Aorta (tissue), 5 donors: ENCODE results near the gene JUNB. TPM values are rescaled to one million over a fixed set of nuclear protein-coding genes. Genes with fewer than 3 reads are reported as not detected.

Experiments used
- ATAC-seq: fragments of 200-7000 bp; cut with Tn5 transposase; one replicate; pipeline ENCODE4 v1.9.1; 2022; ENCODE audit warnings: moderate library complexity; ENCODE audit not compliant: low FRiP score
- DNase-seq, 2 donors: peaks; one replicate each; pipeline ENCODE4 v3.0.0-alpha.2; 2020
- H3K27ac ChIP-seq, 2 donors: one replicate each; pipeline ENCODE4 v1.5.1; 2013; ENCODE audit warnings: low read length in 2 of 2, mild to moderate bottlenecking in 2 of 2, moderate library complexity in 2 of 2, control low read depth in 1 of 2, inconsistent platforms in 1 of 2, low read depth in 1 of 2
- H3K27me3 ChIP-seq, 2 donors: one replicate each; pipeline ENCODE4 v1.6.1; 2013; ENCODE audit warnings: control low read depth in 1 of 2, low read length in 1 of 2, mild to moderate bottlenecking in 1 of 2, moderate library complexity in 1 of 2; ENCODE audit not compliant: insufficient read depth in 2 of 2, control insufficient read depth in 1 of 2
- H3K36me3 ChIP-seq, 2 donors: one replicate each; pipeline ENCODE4 v1.6.1; 2013; ENCODE audit warnings: control low read depth in 1 of 2, low read length in 1 of 2, mild to moderate bottlenecking in 1 of 2; ENCODE audit not compliant: insufficient read depth in 2 of 2, control insufficient read depth in 1 of 2
- H3K4me1 ChIP-seq, 2 donors: one replicate each; pipeline ENCODE4 v1.6.1; 2013; ENCODE audit warnings: low read length in 2 of 2, control low read depth in 1 of 2, mild to moderate bottlenecking in 1 of 2, moderate library complexity in 1 of 2; ENCODE audit not compliant: insufficient read depth in 2 of 2, control insufficient read depth in 1 of 2
- H3K4me3 ChIP-seq, 2 donors: one replicate each; pipeline ENCODE4 v1.5.1; 2013; ENCODE audit warnings: low read length in 2 of 2, control low read depth in 1 of 2, mild to moderate bottlenecking in 1 of 2
- H3K9me3 ChIP-seq: one replicate; pipeline ENCODE4 v1.6.1; 2013; ENCODE audit warnings: mild to moderate bottlenecking, low read length; ENCODE audit not compliant: control insufficient read depth
- WGBS, 2 donors: extraction: QIAGEN DNeasy Blood & Tissue Kit; methylation state at CpG; one replicate each; pipeline ENCODE4 v1.1.7; 2013; 5-methylcytosine and 5-hydroxymethylcytosine counted together
- intact Hi-C, 2 donors: fragments of 100-400 bp; cut with DNase I; formaldehyde crosslinking; loops; one replicate each; pipeline versions ENCODE4 v1.14.2 to v1.15.0; 2022
- long read RNA-seq, 2 donors: library from polyadenylated mRNA; unstranded; transcript quantifications; one replicate each; pipeline ENCODE4 v2.0.0, GENCODE V29; 2020 to 2021
- polyA plus RNA-seq, 2 donors: library from polyadenylated mRNA; stranded (reverse); fragments of 200-250 nt; gene quantifications; one replicate each; pipeline ENCODE4 v1.2.3, GENCODE V29; 2013
- total RNA-seq, 2 donors: library from RNA; stranded (reverse); fragmentation: NEBNext Ultra II Directional; extraction: Animal tissue kit (Norgen Biotek cat#: 25700); gene quantifications; one replicate each; pipeline ENCODE4 v1.2.1, GENCODE V29; 2021
- donor health status: healthy with polysubstance abuse.
- donor health status: Bipolar disorder and iron deficiency.
- donor health status: DM: no; HTN: no; CAD: no.
- donor health status: DM: no; HTN: no; CAD: no.
- donor health status: DM: yes; HTN: yes; CAD: no.

Gene JUNB
- total RNA-seq (100 to 1,000 TPM; 250 to 609 TPM), polyA plus RNA-seq (100 to 1,000 TPM in 1 of 2 donors, 10 to 100 TPM in 1; 97.0 to 623 TPM)
- long read RNA-seq, donor 1, transcript JUNB-201 (1 exons, 1,820 nt), result major isoform, 5,648 of 5,649 reads
- long read RNA-seq, donor 1, partial matches to known transcripts, result 0 of 5,649 reads
- long read RNA-seq, donor 1, other reads (novel, unspliced or antisense), result 1 of 5,649 reads
- long read RNA-seq, donor 2, transcript JUNB-201 (1 exons, 1,820 nt), result major isoform, 352 of 352 reads
- long read RNA-seq, donor 2, partial matches to known transcripts, result 0 of 352 reads
- long read RNA-seq, donor 2, other reads (novel, unspliced or antisense), result 0 of 352 reads

GRCh38 chr19:12791345-12792050 lies at the start of gene JUNB:
Gene JUNB (plus strand): TSS chr19:12791486. CDS start chr19:12791772, 286 bp downstream.
- Histone ChIP-seq H3K27me3 (peaks cover 0 to 4% of the 10 kb centered on the region in 2 donors), H3K9me3 (no peaks in the 10 kb centered on the region), H3K36me3 (no peaks in the 10 kb centered on the region), H3K4me1 (no peaks in the 10 kb centered on the region), H3K4me3 (peak within 1 kb of the TSS; percentile 70 to 73), H3K27ac (peak within 1 kb of the TSS; percentile 88 to 96)
- ATAC-seq, result peak; percentile 79
- WGBS, 2 donors, result 0% methylated on average over 65 to 73 of the region's 73 CpGs
- intact Hi-C loops, result loop anchor here (5.0 to 10.0 kb wide), 3 partner anchors 361 to 1254 kb away; partner anchors contain the start of genes CNN1 (in 1 of the 2), IER2 (in 1 of the 2) and STX10 (in 1 of the 2)
- DNase-seq, result peak; percentile 99

DNA sequence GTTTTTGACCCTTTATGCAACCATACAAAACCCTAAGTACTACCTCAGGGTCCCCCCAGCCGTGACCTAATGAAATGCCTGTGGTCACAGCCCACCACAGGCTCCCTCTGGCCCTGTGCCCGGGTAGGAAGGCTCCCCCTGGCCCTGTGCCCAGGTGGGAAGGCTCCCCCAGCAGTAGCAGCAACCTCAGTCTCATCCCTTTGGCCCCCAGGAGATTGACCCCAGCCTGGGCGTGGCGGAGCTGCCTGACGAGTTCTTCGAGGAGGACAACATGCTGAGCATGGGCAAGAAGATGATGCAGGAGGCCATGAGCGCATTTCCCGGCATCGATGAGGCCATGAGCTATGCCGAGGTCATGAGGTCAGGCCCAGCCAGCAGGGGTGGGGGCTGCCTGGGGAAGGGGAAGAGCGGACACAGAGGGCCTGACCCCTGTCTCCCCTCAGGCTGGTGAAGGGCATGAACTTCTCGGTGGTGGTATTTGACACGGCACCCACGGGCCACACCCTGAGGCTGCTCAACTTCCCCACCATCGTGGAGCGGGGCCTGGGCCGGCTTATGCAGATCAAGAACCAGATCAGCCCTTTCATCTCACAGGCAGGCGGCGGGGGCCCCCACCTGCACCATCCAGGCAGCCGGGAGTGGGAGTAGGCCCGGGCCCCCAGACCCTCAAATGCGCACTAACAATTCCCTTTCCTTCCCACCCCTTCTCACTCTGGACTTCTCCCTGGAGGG lies 46.0 kb upstream of the JUNB start:
- no peaks in the 10 kb centered on the region for H3K9me3 ChIP-seq
- H3K27me3 ChIP-seq, result no peaks in the 10 kb centered on the region
- H3K4me3 ChIP-seq, result no peak overlapping the region
- no peak for DNase-seq
- WGBS, 2 donors, result 81 to 82% methylated on average over 22 of the region's 22 CpGs
- no peak overlapping the region for H3K27ac ChIP-seq
- intact Hi-C loops, result no loop called here
- H3K36me3 ChIP-seq, result peaks cover 6 to 8% of the 10 kb centered on the region in 2 donors
- H3K4me1 ChIP-seq, result no peaks in the 10 kb centered on the region
- ATAC-seq, result no peak

- whole genome bisulfite sequencing, 2 donors, result 57 to 71% methylated on average over 6 of the region's 6 CpGs
- DNase-seq (no peak), ATAC-seq (no peak)
- H3K4me1 ChIP-seq, result no peaks in the 10 kb centered on the region
- no peaks in the 10 kb centered on the region for H3K27me3 ChIP-seq
- no peak overlapping the region for H3K4me3 ChIP-seq
- intact Hi-C loops, result no loop called here
- no peak overlapping the region for H3K27ac ChIP-seq
- H3K36me3 ChIP-seq, result peaks cover 6 to 8% of the 10 kb centered on the region in 2 donors
- no peaks in the 10 kb centered on the region for H3K9me3 ChIP-seq
Observed at GRCh38 chr19:12748489-12748888, 42.8 kb upstream of the JUNB start.

GRCh38 chr19:12749938-12750521 lies 41.3 kb upstream of the JUNB start:
- no peak for ATAC-seq
- no peak for DNase-seq

DNA sequence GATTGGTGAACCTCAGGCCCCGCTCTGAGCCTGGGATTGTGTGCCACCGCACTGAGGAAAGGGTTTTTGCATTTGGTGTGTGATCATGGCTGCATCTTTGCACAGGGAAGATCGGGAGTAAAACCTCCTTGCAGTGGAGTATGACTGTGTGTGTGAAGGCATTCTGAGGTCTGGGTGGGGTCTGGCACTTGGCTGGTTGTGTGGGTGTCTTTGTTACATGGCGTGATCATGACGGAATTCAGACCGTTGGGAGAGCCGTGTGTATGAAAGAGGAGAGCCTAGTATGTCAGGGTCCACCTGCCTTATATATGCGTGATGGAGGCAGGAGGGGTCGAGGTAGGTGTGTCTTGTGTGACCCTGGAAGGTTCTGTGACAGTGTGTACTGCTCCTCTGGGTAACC lies 40.4 kb upstream of the JUNB start:
- WGBS, 2 donors, result 66 to 70% methylated on average over 9 of the region's 9 CpGs
- Histone ChIP-seq H3K4me3 (no peak overlapping the region), H3K27ac (no peak overlapping the region), H3K27me3 (no peaks in the 10 kb centered on the region), H3K9me3 (no peaks in the 10 kb centered on the region), H3K4me1 (no peaks in the 10 kb centered on the region), H3K36me3 (peaks cover 3 to 5% of the 10 kb centered on the region in 2 donors)
- intact Hi-C loops, result no loop called here
- DNase-seq (no peak), ATAC-seq (no peak)

More at GRCh38 chr19:12749938-12750521, 41.3 kb upstream of the JUNB start:
- Histone ChIP-seq H3K36me3 (peaks cover 6 to 8% of the 10 kb centered on the region in 2 donors), H3K27ac (no peak overlapping the region), H3K4me3 (no peak overlapping the region), H3K9me3 (no peaks in the 10 kb centered on the region), H3K4me1 (no peaks in the 10 kb centered on the region), H3K27me3 (no peaks in the 10 kb centered on the region)
- WGBS, 2 donors, result 37 to 44% methylated on average over 22 to 24 of the region's 24 CpGs
- intact Hi-C loops, result no loop called here

DNA sequence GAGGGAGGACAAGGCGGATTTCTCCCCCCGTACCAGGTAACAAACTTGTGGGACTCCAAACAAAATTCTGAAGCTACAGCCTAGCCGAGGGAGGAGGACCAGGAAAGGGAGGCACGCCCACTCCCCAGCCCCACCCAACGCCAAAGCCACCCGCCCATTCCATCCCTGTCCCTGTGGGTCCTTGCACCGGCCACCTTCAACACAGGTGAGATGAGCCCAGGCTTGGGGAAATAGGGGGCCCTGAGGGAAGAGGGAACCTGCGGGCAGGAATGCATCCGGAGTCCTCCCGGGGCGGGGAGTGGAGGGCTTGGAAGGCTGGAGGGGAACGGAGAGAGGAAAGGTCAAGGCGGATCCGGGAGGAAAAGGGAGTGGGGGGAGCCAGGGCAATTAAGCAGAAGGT lies 39.7 kb upstream of the JUNB start, which contains the start of gene BEST2:
Gene BEST2 (plus strand): TSS at position 157 of the 400 bp plus-strand sequence. CDS start 802 bp downstream, outside the sequence.
- Histone ChIP-seq H3K4me3 (no peak within 1 kb of the TSS), H3K9me3 (no peaks in the 10 kb centered on the region), H3K36me3 (peaks cover 3 to 5% of the 10 kb centered on the region in 2 donors), H3K4me1 (no peaks in the 10 kb centered on the region), H3K27me3 (no peaks in the 10 kb centered on the region), H3K27ac (no peak within 1 kb of the TSS)
- ATAC-seq (no peak), DNase-seq (no peak)
- WGBS, 2 donors, result 55% methylated on average over 14 of the region's 14 CpGs
- intact Hi-C loops, result no loop called here

DNA sequence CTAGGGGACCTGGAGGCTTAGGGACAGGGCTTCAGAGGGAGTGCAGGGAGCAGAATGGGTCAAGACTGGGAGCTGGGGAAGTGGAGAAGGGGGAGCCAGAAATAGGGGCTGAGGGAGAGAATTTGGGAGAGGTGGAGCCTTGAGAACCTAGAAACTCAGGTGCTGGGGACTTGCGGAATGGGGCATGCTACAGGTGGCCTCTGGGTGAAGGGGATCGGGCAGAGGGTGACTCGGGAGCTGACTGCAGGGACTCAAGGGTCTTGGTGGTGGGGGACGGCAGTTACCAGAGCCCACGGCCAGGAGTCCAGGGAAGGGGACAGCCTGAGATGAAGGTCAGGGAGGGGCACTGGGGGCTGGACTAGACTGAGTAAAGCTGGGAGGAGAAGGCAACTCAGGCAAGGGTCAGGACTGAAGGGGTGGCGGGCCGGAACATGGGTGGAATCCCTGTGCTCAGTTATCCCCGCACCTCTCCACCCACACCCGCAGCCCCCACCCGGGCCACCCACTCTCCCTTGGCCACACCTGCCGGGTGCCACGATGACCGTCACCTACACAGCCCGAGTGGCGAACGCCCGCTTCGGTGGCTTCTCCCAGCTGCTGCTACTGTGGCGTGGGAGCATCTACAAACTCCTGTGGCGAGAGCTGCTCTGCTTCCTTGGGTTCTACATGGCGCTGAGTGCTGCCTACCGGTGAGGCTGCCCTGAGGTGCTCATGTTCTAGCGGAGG lies 39.1 kb upstream of the JUNB start:
- intact Hi-C loops, result no loop called here
- Histone ChIP-seq H3K9me3 (no peaks in the 10 kb centered on the region), H3K27me3 (no peaks in the 10 kb centered on the region), H3K4me3 (no peak overlapping the region), H3K27ac (no peak overlapping the region), H3K4me1 (no peaks in the 10 kb centered on the region), H3K36me3 (peaks cover 3 to 4% of the 10 kb centered on the region in 2 donors)
- 81% methylated on average over 20 to 23 of the region's 23 CpGs for WGBS, 2 donors
- DNase-seq, result no peak
- no peak for ATAC-seq
